ENCODE data around the gene ZNF236.

ZNF236 gene

DNA sequence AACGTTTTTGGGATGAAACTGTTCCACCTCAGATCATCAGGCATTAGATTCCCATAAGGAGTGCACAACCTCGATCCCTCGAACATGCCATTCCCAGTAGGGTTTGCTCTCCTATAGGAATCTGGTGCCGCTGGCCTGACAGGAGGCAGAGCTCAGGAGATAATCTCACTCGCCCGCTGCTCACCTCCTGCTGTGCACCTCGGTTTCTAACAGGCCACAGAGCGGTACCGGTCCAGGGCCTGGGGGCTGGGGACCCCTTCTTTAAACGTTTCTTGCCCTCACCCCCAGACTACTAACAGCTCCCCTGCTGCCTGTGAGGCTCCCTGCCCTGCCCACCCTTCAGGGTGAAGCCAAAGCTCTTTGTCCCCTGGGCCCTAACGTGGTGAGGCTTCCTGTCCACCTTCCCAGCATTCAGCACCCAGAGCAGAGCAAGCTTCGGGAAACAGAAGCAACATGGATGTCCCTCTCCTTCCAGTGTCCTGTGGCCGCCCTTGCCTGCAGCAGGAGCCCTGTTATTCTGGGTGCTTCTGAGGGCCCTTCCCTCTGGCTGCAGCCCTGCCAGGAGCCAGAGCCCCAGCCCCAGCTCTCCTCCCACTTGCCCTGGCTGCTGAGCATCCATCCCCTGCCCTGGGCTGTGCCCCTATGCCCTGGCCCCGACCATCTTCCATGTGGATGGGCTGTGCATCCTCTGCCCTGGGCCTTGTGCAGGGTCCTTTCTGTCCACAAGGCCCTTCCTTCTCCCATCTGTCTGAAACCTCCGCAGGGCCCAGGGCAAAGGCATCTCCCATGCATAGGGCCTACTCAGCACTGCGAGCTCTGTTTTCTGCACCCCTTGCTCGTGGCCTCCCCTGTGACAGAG is 170.1 kb downstream of the ZNF236 start:
- DNase-seq = no peak

DNA sequence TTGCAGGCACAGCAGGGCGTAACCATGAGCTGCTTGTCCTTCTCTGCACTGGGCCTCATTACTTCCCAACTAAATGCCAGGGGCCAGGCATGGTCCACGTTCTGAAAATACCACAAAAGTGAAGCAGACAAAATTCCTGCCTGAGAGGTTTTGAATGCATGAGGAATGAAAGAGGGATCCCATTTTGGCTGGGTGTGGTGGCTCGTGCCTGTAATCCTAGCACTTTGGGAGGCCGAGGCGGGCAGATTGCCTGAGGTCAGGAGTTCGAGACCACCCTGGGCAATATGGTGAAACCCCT is 170.7 kb downstream of the ZNF236 start:
- no peak for DNase-seq

DNA sequence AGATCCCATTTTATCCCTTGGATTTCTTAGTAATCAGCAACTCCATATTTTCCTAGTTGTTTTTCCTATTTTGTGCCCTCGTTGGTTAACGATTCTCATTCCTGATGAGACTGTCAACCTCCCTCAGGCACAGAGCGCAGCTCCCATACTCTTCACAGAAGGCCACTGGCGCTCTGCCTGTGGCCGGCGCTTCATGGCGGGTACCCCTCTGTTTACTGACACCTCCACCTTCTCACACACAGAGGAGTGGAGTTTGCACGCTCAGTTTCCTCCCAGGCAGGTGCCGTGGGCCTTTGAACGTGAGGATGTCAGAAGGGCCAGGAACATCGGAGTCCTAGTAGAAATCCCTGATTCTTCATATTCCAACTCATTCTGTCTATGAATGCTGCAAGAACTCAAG is 171.2 kb downstream of the ZNF236 start:
- no peak for DNase-seq

DNA sequence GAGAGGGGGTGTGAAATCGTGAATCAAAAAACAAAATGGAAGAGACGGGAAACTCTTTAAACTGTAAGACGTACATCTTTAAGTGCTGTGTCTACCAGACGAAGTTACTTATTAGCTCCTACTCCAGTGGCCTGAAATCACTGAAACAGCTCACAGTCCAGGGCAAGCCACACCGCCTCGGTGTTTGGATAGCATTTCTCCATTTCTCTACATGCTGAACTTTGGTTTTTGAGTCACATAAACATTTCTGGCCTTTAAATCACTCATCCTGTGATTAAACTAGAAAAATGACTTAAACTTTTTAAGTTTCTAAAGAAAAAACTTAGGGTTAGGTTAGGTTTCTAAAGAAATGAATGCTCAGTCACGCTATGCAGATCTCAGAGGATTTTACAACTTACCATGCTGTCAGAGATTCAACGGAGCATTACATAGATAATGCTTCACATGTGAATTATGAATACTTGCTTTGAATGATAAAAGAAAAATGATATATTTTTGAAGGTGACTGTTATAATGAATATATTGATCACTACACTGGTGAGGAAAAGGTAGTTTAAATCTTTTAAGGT is 171.8 kb downstream of the ZNF236 start:
- no peak for DNase-seq

DNA sequence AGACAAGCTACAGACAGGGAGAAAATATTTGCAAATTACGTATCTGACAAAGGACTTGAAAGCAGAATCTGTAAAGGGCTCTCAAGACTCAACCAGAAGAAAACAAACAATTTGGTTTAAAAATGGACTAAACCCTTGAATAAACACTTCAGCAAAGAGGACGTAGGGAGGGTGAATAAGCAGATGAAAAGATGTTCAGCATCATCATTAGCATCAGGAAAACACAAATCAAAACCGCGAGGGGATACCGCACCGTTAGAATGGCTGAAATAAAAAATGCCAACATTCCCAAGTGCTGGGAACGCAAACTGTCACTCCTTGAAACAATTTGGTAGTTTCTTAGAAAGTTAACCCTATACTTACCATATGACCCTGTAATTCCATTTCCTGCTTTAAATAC is 173.5 kb downstream of the ZNF236 start:
- DNase-seq = no peak

DNA sequence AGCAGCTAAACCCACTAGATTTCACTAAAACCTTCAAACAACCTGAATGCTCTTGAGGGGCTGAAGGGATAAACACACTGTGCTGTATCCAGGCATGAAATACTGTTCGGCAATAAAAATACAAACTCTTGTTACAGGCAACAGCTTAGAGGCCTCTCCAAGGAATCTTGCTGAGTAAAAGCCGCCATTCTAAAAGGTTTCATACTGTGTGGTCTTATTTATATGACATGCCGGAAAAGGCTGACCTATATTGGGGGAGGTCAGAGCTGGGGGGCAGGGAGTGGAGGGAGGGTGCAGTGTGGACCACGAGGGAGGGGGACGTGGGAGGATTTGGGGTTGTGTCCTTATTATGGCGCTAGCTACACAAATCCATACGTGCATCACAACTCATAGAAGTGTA is 174.1 kb downstream of the ZNF236 start:
- no peak for DNase-seq

DNA sequence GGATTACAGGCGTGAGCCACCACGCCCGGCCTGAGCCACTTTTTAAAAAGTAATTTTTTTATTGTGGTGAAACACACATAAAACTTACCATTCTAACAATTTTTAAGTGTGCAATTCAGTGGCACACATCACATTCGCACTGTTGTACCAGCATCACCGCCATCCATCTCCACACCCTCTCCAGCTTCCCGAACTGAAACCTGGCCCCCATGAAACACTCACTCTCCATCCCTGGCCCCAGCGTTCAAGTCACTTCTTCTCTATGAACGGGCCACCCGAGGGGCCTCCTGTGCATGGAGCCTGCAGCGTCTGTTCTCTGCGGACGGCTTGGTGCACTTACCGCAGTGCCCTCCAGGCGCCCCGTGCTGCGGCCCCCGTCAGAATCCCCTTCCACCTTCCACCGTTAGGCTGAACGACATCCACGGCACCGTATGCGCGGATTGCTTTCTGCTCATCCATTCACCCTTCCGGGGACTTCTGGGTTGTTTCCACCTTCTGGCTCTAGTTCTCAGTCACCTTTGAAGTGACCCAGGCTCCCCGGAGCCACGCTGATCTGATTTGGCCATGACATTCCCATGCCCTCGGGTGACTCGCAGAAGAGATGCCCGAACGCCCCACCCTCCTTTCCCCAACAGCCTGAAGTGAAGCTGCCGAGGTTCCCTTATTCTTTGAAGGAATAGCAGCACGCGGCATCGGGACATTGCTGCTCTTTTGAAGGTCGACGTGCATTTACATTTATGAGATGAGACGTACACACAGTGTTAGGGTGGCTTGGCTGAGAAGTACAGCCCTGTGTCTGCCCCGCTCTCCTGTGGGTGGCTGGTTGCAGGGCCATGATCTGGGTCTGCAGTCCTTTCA is 175.8 kb downstream of the ZNF236 start:
- DNase-seq = no peak

DNA sequence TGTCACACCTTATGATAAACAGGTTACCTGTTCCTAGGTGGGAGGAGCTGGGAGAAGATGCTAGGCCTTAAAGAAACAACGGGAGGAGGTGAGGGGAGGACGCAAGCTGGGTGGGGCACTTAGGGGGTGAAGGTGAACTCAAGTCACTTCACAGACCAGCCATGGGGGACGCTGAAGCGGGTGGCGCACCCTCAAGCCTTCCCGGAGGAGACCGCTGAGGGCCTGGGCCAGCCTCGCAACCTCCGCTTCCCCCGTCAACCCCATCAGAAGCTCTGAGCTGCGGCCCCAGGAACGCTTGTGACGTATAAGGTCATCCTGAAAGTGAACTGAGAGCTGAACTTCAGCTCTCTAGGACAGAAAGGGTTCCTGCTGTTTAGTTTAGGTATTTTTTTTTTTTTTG is 176.7 kb downstream of the ZNF236 start:
- DNase-seq = no peak

DNA sequence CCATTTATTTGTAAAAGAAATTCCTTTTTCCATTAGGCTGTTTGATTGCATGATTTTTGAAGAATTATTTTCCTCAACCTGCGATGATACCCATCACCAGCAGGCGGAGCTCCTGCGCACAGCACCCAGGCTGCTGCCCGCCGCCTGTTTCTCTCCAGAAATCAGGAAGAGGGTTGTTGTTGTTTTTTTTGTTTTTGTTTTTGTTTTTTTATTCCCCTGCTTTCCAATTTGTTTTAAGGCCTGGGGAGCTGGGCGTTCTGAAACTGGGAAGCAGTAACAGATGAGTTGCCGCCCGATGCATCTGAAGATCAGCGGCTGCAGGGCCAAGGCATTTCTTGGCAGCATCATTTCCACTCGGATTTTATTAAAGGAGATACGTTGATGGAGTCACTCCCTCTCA is 178.2 kb downstream of the ZNF236 start:
- no peak for DNase-seq

DNA sequence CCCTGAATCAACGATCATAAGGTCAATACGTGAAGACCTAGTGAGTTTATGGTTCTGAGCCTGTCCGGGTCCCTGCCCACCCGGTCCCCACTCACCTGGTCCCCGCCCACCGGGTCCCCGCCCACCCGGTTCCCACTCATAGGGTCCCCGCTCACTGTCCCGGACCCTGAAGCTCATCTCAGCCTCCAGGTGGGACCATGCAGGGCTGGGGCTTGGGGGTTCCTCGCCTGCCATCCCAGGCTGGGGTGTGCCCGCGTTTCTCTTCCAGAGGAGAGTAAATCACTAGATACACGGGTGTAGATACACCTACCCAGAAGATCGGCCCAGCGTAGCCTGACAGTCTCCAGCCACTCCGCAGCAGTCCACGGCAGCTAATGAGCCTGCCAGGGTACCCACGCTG is 178.7 kb downstream of the ZNF236 start:
- DNase-seq = no peak

DNA sequence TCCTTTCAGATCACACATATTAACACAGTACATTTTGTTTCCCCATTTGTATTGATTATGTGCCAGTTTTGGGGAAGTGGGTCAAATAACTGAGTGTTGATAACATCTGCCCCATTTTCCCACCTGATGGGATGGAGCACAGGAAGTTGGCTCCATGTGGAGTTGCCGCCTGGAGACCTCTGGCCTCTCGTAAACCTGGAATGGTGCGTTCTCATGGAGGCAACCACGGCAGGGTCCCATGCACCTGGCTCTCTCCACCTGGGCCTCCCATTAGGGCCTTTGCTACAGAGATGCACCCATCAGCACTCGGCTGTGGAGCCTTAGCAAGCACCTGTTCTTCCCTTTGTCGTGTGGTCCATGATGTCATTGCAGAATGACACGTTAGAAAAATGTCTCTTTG is 179.6 kb downstream of the ZNF236 start:
- no peak for DNase-seq

DNA sequence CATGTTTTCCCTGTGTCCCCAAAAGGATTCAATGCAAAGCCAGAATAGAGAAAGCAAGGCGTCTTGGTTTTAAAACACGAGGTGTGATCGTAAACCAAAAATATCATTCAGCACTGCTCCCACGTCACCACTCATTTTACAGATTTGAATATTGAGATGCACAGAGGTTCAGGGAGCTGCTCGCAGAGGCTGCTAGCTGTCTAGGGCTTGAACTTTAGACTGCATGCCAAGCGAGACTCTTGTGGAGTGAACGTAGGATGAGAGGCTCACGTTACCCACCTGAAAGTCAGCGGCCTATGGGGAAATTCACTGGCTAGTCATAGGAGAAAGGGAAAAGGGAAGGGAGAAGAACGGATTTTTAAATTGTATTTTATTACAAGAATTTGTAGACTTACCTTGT is 180.1 kb downstream of the ZNF236 start:
- no peak for DNase-seq

DNA sequence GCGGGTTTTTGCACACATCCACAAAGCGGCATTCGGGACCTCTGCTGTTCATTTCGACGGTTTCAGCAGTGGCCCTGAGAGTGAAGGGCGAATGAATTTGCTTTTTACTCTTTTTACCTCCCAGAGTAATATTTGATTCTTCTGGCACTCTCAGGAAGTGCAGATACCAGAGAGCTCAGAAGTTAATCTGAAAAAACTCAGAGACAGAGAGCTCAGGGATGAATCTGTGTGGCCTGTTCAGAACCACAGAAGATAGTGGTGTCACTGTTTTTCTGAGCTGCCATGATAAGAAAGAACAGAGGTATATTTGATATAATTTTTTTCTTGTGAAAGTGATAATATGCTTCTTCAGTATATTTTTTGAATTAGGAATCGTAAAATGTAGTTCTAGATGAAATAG is 181.0 kb downstream of the ZNF236 start:
- no peak for DNase-seq

DNA sequence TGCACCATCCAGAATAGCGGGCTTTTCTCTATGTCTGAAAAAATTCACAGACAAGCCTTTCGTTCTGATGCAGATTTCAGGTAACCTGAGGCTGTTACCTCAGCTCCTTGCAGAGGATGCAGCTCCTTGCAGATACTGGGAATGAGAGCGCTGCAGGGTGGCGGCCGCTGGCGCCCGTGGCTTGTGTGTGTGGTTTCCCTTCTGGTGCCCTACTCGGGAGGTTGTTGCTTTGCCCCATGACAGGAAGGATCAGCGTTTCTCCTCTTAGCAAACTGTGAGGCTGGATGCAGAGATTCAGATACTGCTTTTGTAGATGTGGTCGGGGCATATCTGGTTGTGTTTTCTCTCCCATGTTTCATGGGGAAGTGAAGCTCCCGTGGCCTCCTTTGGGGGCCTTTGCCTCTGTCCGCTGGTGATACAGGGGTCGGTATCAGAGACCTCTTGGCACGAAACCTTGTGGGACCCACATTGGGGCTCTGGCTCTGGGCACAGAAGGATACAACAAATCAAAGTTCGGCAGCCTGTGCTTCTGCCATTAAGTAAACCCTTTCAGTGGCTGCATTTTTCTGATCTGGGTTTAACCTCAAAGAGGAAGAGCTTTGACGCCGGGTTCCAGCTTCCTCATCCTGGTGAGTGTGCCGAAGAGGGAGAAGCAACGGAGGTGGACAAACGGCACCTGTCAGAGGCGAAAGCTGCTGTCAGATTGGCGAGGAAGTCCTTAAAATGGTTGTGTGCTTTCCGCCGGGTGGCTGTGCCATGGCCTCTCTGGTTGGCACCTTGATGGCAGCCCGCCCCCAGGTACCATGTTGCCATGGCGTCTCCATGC is 182.4 kb downstream of the ZNF236 start:
- no peak for DNase-seq

DNA sequence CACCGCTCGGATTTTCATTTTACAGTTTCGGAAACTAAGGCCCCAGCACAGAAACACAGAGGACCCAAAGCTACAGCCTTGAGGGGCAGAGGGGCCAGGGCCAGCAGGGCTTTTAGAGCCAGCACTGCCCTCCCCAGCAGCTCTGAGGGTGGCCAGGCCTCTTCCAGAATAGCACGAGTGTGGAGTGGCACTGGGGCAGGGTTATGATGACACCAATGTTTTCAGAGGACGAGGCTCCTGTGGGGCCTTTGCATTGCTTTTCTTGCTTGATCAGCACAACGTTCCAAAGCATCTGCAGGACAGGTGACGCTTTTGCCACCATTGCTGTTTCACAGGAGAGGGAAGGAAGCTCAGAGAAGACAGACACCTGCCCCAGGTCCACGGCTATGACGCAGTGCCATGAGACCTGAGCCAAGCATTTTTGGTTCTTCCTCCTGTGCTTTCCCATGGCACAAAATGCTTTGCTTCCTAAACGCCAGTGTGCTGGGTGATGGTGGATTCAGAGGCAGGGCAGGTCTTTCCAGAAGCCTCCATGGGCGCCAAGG is 183.4 kb downstream of the ZNF236 start:
- DNase-seq = no peak

DNA sequence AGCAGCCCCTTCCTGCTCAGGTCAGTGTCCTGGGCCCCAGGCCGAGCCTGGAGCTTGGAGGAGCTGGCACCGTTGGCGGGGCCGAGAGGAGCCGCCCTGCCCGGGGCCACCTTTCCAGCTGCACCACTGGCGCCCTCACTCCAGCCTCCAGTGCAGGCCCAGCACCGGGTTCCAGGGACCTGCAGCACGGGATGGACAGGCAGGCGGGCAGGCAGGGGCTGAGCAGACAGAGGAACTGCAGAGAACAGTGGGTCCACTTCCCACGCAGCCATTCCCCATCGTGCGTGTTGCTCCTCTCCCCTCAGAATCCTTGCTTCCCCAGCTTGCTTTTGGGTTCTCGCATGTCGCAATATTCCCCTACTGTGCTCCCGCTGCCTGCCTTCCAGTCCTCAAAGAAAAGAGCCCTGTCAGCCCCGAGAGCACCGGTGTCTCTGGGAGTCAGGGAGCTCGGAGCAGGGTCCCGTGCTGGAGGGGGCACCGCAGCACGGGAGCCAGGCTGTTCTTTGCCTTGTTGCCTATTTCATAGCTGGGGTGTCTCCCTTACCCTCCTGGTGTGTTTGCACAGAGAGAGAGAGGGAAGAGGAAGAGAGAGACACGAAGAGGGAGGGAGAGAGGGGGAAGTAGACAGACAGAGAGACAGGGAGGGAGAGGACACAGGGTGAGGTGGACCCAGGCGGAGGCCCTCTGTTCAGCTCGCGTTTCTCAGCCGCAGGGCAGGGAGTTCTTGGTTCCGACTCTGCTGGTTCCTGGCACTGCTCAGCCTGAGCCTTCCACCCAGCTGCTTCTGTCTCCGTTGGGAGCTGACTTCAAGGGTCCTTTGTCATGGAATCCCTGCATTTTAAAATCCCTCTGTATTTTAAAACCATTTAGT is 184.2 kb downstream of the ZNF236 start:
- DNase-seq = no peak

DNA sequence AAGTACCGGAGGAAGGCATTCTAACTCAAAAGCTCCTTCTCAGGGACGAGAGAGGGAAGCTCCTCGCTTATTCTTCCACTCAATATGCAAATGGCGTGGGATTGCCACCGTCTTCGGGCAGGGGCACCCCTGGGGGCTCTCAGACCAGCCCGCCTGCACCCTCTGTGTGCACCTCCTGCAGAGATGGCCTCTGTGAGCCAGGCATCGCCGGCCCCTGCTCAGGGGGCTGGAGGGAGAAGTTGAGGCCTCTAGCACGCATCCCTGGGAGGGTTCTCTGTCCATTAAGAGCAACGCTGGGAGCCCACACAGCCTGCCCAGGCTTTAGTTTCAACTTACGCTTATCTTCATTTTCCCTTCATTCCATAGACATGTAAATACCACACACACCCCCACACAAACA is 184.9 kb downstream of the ZNF236 start:
- no peak for DNase-seq

DNA sequence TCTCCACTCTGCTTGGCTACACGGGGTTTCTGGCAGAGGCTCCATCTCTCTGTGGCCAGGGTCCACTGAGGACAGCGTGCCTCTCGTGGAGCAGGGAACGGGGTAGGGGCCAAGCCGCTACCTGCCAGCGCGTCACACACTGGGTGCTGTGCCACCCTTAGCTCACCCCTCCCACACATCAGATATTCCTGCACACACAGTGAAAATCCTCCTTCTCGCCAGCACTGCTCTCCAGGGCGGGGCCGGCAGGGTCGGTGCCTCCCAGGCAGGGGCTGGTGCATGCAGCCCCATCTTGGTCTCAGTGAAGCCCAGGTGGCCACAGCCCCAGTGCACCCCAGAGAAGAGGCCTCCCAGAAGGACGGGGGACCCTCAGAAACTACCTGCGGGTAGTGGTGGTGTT is 185.6 kb downstream of the ZNF236 start:
- no peak for DNase-seq

DNA sequence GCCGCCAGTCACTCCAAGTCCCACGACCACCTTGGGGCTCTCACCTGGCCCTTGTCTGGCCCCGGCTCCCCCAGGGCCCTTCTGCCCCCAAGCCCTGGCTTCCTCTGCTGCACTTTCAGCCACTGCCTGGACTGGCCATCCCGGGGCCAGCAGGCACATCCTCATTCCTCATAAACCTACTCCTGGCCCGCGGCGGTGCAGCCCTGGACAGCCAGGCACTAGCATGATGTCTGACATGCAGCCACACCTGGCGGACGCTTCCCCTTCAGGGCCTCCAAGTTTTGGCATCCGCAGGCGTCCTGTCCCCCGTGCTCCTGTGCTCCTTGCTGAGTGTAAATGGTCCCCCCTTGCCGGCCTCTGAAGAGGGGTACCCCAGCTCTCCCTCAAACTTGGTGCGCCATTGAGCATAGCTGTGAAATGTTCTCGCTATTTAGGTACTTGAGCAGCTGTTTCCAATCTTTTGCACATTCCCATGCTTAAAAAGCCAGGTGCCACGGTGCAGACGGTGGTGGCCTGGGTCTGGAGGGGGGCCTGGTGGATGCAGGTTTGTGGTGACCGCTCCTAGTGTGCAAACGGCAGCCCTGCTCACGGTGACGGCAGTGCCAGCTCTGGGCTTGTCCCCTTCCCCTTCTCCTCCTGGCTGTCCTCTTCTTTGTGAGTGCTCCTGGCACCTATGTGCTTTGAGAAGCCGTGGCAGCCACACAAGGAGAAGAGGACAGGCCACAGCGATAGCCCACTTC is 186.4 kb downstream of the ZNF236 start:
- no peak for DNase-seq

DNA sequence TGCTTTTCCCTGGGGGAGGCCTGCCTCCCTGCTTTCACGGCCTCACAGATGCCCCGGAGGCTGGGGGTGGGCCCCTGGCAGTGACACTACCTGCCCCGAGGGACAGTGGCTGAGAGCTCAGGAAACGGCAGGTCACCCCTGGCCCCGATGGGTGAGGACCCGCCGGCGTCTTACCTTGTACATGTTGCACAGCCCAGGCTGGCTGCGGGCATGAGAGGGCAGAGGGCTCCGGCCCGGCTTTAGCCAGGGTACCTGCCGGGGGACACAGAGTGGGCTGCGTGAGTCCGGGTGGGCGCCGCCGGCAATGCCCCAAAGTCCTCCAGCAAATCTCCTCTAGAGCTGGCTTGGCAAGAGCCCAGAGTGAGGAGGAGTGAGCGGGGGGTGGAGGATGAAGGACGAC is 187.3 kb downstream of the ZNF236 start:
- no peak for DNase-seq

DNA sequence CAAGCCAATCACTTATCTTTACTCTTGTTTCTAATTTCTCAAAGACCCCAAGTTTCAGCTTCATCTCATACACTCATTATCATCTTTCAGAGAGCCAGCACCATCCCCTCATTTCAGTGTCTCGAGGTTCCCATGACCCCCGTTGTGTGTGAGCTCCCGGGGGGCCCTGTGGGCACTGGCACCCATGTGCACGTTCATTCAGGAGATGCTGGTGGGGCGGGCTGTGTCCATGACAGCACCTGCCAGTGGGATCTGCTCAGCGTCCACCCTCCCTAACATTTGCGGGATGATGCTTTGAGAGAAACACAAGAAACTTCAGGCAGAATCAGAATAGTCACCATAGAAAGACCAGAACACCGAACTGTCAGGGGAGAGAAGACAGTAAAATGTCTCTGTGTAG is 189.8 kb downstream of the ZNF236 start:
- DNase-seq = no peak
